RKO (cell line): ENCODE results near the gene TRAM2.

Experiments
- DNase-seq: peaks from one replicate; pipeline ENCODE4 v3.0.0-alpha.2; 2016; ENCODE audit warnings: low spot score

The TRAM2 gene

GRCh38 chr6:52547647-52548352 lies 29.1 kb downstream of the TRAM2 start:
- no peak for DNase-seq

- DNase-seq = no peak
Observed at GRCh38 chr6:52546678-52547077, 30.2 kb downstream of the TRAM2 start.

- DNase-seq = no peak
Observed at GRCh38 chr6:52546192-52546591, 30.7 kb downstream of the TRAM2 start.

GRCh38 chr6:52545406-52546119 lies 31.3 kb downstream of the TRAM2 start:
- DNase-seq = no peak

- no peak for DNase-seq
Observed at GRCh38 chr6:52544602-52545405, 32.1 kb downstream of the TRAM2 start.

GRCh38 chr6:52543729-52544601 lies 32.9 kb downstream of the TRAM2 start:
- no peak for DNase-seq

GRCh38 chr6:52543262-52543661 lies 33.6 kb downstream of the TRAM2 start:
- DNase-seq = no peak

- no peak for DNase-seq
Observed at GRCh38 chr6:52541135-52541534, 35.7 kb downstream of the TRAM2 start.

- DNase-seq = no peak
Observed at GRCh38 chr6:52540286-52540902, 36.5 kb downstream of the TRAM2 start.

GRCh38 chr6:52539607-52540006 lies 37.3 kb downstream of the TRAM2 start:
- no peak for DNase-seq

GRCh38 chr6:52538901-52539354 lies 37.9 kb downstream of the TRAM2 start:
- no peak for DNase-seq

GRCh38 chr6:52538252-52538900 lies 38.5 kb downstream of the TRAM2 start:
- DNase-seq = no peak

- no peak for DNase-seq
Observed at GRCh38 chr6:52537001-52537753, 39.7 kb downstream of the TRAM2 start.

GRCh38 chr6:52536424-52536916 lies 40.4 kb downstream of the TRAM2 start:
- DNase-seq = no peak

GRCh38 chr6:52535711-52536423 lies 41.0 kb downstream of the TRAM2 start:
- DNase-seq = no peak

- no peak for DNase-seq
Observed at GRCh38 chr6:52534966-52535390, 41.9 kb downstream of the TRAM2 start.

GRCh38 chr6:52534363-52534762 lies 42.5 kb downstream of the TRAM2 start:
- DNase-seq = no peak

- DNase-seq = no peak
Observed at GRCh38 chr6:52533491-52533890, 43.4 kb downstream of the TRAM2 start.

- no peak for DNase-seq
Observed at GRCh38 chr6:52532457-52532856, 44.4 kb downstream of the TRAM2 start.
